Stimulated activated CD8-positive, alpha-beta memory T cell treated with anti-CD3 and anti-CD28 coated beads, Interleukin-4, amount 100 ng/mL, for 4 hours (primary cell): ENCODE measurements around the gene TAS2R3.

Source experiments
- DNase-seq, 2 donors: peaks; one replicate each; pipeline ENCODE4 v3.0.0-alpha.2; 2020; ENCODE audit warnings: low read depth in 2 of 2, low spot score in 1 of 2

Gene TAS2R3

DNA sequence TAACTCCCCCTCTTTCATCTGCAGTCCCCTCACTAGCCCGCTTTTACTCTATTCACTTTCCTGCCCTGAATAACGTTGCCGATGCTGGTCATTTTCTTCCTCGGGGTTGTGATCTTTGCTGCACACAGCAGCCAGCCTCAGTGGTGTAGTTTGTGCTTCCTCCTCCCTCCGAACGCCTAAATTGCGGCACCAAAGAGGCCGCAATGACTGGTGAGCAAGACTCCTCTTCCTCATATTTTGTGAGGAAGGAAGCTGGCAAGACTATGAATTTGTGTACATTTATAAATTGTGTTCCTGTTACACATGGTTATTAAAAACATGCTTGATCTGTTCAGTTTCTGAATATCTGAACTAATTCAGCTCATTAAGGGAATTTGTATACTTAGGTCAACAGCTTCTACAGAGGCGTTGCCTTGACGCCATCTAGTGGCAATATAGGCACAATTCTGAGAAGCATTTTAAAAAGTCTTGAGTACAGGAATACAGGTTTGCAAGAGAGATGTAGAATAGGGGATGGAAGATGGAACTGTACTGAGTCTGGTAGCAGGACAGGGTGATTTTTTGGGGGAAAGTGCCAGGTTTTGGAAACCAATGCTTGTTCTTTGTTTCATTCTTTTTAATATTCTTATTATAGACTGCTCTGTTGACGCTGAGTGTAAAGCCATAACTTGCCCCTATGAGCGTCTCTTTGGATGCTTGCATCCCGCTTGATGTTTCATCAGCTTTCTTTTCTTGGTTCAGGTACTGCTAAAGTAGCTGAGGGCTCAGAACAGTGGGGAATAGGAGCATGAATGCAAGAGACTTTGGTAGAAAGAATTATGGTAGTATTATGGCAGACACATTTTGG lies 22.0 kb downstream of the TAS2R3 start:
- no peak for DNase-seq

DNA sequence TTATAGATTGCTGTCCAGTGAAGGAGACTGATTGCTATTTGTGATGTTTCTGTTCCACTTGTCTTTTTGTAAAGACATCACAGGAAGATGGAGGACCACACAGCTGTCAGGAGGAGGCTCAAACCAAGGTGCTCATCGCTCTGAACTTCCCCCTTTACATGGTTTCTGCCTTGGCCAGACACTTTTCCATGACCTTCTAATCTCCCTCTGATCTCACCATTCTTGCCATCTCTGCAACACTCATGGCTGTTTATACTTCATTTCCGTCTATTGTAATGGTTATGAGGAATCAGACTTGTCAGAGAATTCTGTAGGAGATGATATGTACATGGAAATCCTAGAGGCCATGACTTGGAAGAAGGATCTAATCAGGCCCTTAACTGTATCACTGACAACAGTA lies 24.4 kb downstream of the TAS2R3 start:
- no peak for DNase-seq

DNA sequence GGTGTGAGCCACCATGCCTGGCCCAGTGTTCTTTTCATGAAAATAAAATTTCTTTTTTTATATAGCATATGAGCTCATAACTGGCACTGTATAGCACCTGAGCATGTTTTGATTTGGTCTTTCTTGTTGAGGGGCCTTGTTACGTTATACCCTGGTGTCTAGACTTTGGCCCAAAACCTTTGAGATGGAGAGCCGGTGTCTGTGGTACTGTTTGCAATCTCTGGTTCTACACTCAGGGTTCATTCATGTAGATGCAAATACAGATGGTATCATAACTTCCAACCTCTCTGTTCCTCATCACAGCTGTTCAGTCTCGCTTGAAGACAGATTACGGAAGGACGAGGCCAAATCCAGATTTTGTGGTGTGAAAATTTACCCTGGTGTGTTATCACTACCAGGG lies 26.0 kb downstream of the TAS2R3 start, which contains the start of gene TAS2R5:
TSS of gene TAS2R5 (plus strand) at position 301 of the 400 bp plus-strand sequence. CDS start 145 bp downstream, outside the sequence.
- no peak for DNase-seq

DNA sequence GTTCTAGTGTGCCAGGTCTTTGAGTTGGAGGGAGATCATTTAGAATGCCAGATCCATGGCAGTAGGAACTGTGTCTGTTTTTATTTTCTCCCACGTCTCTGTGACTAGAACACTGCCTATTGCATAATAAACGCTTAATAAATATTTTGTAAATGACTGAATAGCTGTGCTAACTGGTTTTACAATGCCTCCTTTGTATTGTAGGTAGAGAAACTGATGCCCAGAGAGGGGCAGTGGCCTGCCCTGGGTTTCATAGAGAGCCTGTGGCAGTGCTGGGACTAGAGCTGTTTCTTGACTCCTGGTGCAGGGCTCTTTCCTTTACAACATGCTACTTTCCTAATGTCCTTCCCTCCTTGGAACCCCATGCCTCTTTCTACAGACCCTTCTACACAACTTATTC lies 28.6 kb downstream of the TAS2R3 start:
- no peak for DNase-seq
